ENCODE data around the gene CLTB.
"Not testable (repeated sequence)": the region's sequence is repeated elsewhere in the genome, so short reads cannot be mapped to it uniquely, and the experiment has no call there.

Gene CLTB

GRCh38 chr5:176415952-176416924, at the start of gene CLTB:
TSS of gene CLTB (minus strand) at chr5:176416539. CDS start at chr5:176416363, 176 bp downstream.
- peak; percentile 91 to 94 for DNase-seq

- DNase-seq, result no peak
These were observed 46.9 kb upstream of the CLTB start for GRCh38 chr5:176463113-176463764.

GRCh38 chr5:176461349-176461748, 45.0 kb upstream of the CLTB start:
- no peak for DNase-seq

GRCh38 chr5:176458904-176459561, 42.7 kb upstream of the CLTB start:
- no peak for DNase-seq

- DNase-seq, result no peak
These were observed 38.5 kb upstream of the CLTB start for GRCh38 chr5:176454724-176455394.

- no peak for DNase-seq
These were observed 33.7 kb upstream of the CLTB start for GRCh38 chr5:176450077-176450476.

GRCh38 chr5:176447978-176448608, 31.8 kb upstream of the CLTB start, which contains the start of gene FAF2:
TSS of gene FAF2 (plus strand) at chr5:176448385. CDS start at chr5:176448408, 23 bp downstream.
- DNase-seq, result peak; percentile 100

- no peak for DNase-seq
These were observed 31.2 kb upstream of the CLTB start for GRCh38 chr5:176447591-176447977.

- DNase-seq, result no peak
These were observed 30.7 kb upstream of the CLTB start for GRCh38 chr5:176446884-176447590.

- DNase-seq, result no peak
These were observed 29.8 kb upstream of the CLTB start for GRCh38 chr5:176446028-176446665.

- DNase-seq, result no peak
These were observed 28.4 kb upstream of the CLTB start for GRCh38 chr5:176444742-176445141.

- not testable (repeated sequence) for DNase-seq
These were observed 26.6 kb upstream of the CLTB start for GRCh38 chr5:176442911-176443310.

- DNase-seq, result no peak
These were observed 25.6 kb upstream of the CLTB start for GRCh38 chr5:176441921-176442323.

- DNase-seq, result no peak
These were observed 24.8 kb upstream of the CLTB start for GRCh38 chr5:176440927-176441706.

- DNase-seq, result no peak
These were observed 22.8 kb upstream of the CLTB start for GRCh38 chr5:176438959-176439757.

- DNase-seq, result no peak
These were observed 20.3 kb upstream of the CLTB start for GRCh38 chr5:176436656-176437055.

- no peak for DNase-seq
These were observed 16.4 kb upstream of the CLTB start for GRCh38 chr5:176432707-176433106.

- no peak for DNase-seq
These were observed 13.6 kb upstream of the CLTB start for GRCh38 chr5:176429972-176430371.

- DNase-seq, result no peak
These were observed 11.6 kb upstream of the CLTB start for GRCh38 chr5:176427971-176428370.
